Measurements from ENCODE around the gene BNC2.

- no peak for TF ChIP-seq CTCF (conservative IDR thresholded peaks at IDR 0.05; ENCODE audit: low read length)
- no peak for TF ChIP-seq EZH2phosphoT487 (IDR thresholded peaks at IDR 0.05; ENCODE audit: borderline replicate concordance, low read depth, low read length)
Observed at GRCh38 chr9:16461851-16462250, 408.6 kb downstream of the BNC2 start.

Measured in OCI-LY7 (cell line).